ENCODE results near the gene BCAS1. TPM values are rescaled to one million over a fixed set of nuclear protein-coding genes. Genes with fewer than 3 reads are reported as not detected.

The BCAS1 gene
- total and polyA plus RNA-seq, 2 donors (not counting 1 experiment from before 2014, with no cell fraction given) = 0.97 to 1.1 TPM

DNA sequence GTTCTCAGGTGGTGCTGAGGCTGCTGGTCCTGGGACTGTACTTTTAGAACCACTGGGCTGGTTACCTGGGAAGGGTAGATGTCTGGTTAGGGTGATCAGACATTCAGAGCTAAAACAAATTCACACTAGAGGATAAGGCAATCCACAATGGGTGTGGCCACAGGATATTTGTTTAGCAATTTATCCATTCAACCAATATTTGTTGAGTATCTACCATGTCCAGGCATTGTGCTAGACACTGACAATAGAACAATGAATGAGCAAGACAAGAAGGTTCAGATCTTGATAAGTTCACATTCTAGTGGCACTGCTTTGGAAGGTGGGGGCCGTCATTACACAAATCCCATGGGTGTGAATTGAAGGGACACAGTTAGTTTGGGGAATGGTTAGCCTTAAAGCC is 131.7 kb downstream of the BCAS1 start:
- no peak overlapping the region for H3K4me3 ChIP-seq (ENCODE audit: control extremely low read depth in 1 of 5, extremely low read depth in 1 of 5, insufficient read depth in 1 of 5, low read depth in 2 of 5, low read length in 4 of 5)
- H2AFZ ChIP-seq (ENCODE audit: insufficient read depth, low read depth, low read length, poor library complexity, severe bottlenecking) = no peak overlapping the region
- no peak overlapping the region for H3K4me2 ChIP-seq (replicated peaks; ENCODE audit: low read depth, low read length, poor library complexity, severe bottlenecking)
- DNase-seq (no peak), ATAC-seq (ENCODE audit: low read depth) (no peak)
- H3K27me3 ChIP-seq (replicated peaks in 1 of 4; ENCODE audit: control extremely low read depth in 1 of 4, control insufficient read depth in 3 of 4, insufficient read depth in 4 of 4, low read length in 3 of 4) = no peaks in the 10 kb centered on the region
- POLR2A ChIA-PET = interaction anchor here (0.6 to 3.0 kb wide), 4 partner anchors 12 to 345 kb away, joined by 3 to 10 read pairs (median 4); partner anchors contain the start of gene ZNF217
- no peaks in the 10 kb centered on the region for H3K36me3 ChIP-seq (replicated peaks in 1 of 2; ENCODE audit: control extremely low read depth in 1 of 2, control insufficient read depth in 1 of 2, extremely low read depth in 1 of 2, insufficient read depth in 2 of 2, low read length in 1 of 2)
- CTCF ChIA-PET = interaction anchor here (0.8 to 18.7 kb wide), 21 partner anchors 16 to 526 kb away, joined by 3 to 593 read pairs (median 5); partner anchors contain the start of gene ZNF217
- no peak overlapping the region for H3K9ac ChIP-seq (ENCODE audit: low read length)
- no CpG with 5 or more reads among the region's 1 CpG for WGBS (ENCODE audit: insufficient coverage)
- peaks cover 68 to 93% of the 10 kb centered on the region in 2 donors for H3K4me1 ChIP-seq (ENCODE audit: control insufficient read depth in 2 of 2, insufficient read depth in 2 of 2, low read length in 2 of 2)
- H3K9me3 Mint-ChIP-seq (ENCODE audit: insufficient read depth) = no peaks in the 10 kb centered on the region
- no peaks in the 10 kb centered on the region for H3K79me2 ChIP-seq (ENCODE audit: control insufficient read depth, insufficient read depth, low read length)
- H3K27me3 Mint-ChIP-seq = no peaks in the 10 kb centered on the region
- H3K27ac ChIP-seq (ENCODE audit: low read length in 2 of 2) = no peak overlapping the region
- TF ChIP-seq EZH2 (IDR thresholded peaks at IDR 0.05; ENCODE audit: borderline replicate concordance, insufficient read depth, low read depth, low read length, poor library complexity, severe bottlenecking) (no peak), CTCF (IDR thresholded peaks at IDR 0.05) (no peak)
- H3K27ac Mint-ChIP-seq = peak overlapping the region; percentile 50
- H4K20me1 ChIP-seq (ENCODE audit: control insufficient read depth, insufficient read depth, low read length, poor library complexity, severe bottlenecking) = no peaks in the 10 kb centered on the region
- no peak overlapping the region for H3K4me3 Mint-ChIP-seq
- intact Hi-C loops (cut with micrococcal nuclease) = no loop called here
- H3K9me3 ChIP-seq (ENCODE audit: control extremely low read depth in 1 of 3, control insufficient read depth in 2 of 3, insufficient read depth in 1 of 3, low read length in 2 of 3) = no peaks in the 10 kb centered on the region
- peaks cover 92% of the 10 kb centered on the region for H3K4me1 Mint-ChIP-seq

GRCh38 chr20:53937929-53938367 is 132.4 kb downstream of the BCAS1 start:
- H2AFZ ChIP-seq (ENCODE audit: insufficient read depth, low read depth, low read length, poor library complexity, severe bottlenecking) = no peak overlapping the region
- 92% methylated on average over 5 of the region's 5 CpGs for WGBS (ENCODE audit: insufficient coverage)
- Mint-ChIP-seq H3K27ac (peak overlapping the region; percentile 73), H3K4me1 (peaks cover 93% of the 10 kb centered on the region), H3K9me3 (ENCODE audit: insufficient read depth) (no peaks in the 10 kb centered on the region), H3K27me3 (no peaks in the 10 kb centered on the region), H3K4me3 (peak overlapping the region; percentile 2)
- H3K4me1 ChIP-seq (ENCODE audit: control insufficient read depth in 2 of 2, insufficient read depth in 2 of 2, low read length in 2 of 2) = peaks cover 69 to 92% of the 10 kb centered on the region in 2 donors
- no peak overlapping the region for H3K4me3 ChIP-seq (ENCODE audit: control extremely low read depth in 1 of 5, extremely low read depth in 1 of 5, insufficient read depth in 1 of 5, low read depth in 2 of 5, low read length in 4 of 5)
- no peak overlapping the region for H3K9ac ChIP-seq (ENCODE audit: low read length)
- intact Hi-C loops (cut with micrococcal nuclease) = no loop called here
- no peaks in the 10 kb centered on the region for H3K79me2 ChIP-seq (ENCODE audit: control insufficient read depth, insufficient read depth, low read length)
- no peaks in the 10 kb centered on the region for H3K9me3 ChIP-seq (ENCODE audit: control extremely low read depth in 1 of 3, control insufficient read depth in 2 of 3, insufficient read depth in 1 of 3, low read length in 2 of 3)
- no peak overlapping the region for H3K27ac ChIP-seq (ENCODE audit: low read length in 2 of 2)
- H3K36me3 ChIP-seq (replicated peaks in 1 of 2; ENCODE audit: control extremely low read depth in 1 of 2, control insufficient read depth in 1 of 2, extremely low read depth in 1 of 2, insufficient read depth in 2 of 2, low read length in 1 of 2) = no peaks in the 10 kb centered on the region
- H3K27me3 ChIP-seq (replicated peaks in 1 of 4; ENCODE audit: control extremely low read depth in 1 of 4, control insufficient read depth in 3 of 4, insufficient read depth in 4 of 4, low read length in 3 of 4) = no peaks in the 10 kb centered on the region
- ATAC-seq (ENCODE audit: low read depth) (no peak), DNase-seq (no peak)
- CTCF ChIA-PET = interaction anchor here (0.6 to 18.7 kb wide), 10 partner anchors 16 to 525 kb away, joined by 3 to 593 read pairs (median 4); partner anchors contain the start of gene ZNF217
- H4K20me1 ChIP-seq (ENCODE audit: control insufficient read depth, insufficient read depth, low read length, poor library complexity, severe bottlenecking) = no peaks in the 10 kb centered on the region
- POLR2A ChIA-PET = interaction anchor here (1.4 to 3.0 kb wide), 2 partner anchors 11 to 15 kb away, joined by 3 to 10 read pairs; no protein-coding TSS in a partner anchor
- TF ChIP-seq EZH2 (IDR thresholded peaks at IDR 0.05; ENCODE audit: borderline replicate concordance, insufficient read depth, low read depth, low read length, poor library complexity, severe bottlenecking) (no peak), CTCF (IDR thresholded peaks at IDR 0.05) (no peak)
- no peak overlapping the region for H3K4me2 ChIP-seq (replicated peaks; ENCODE audit: low read depth, low read length, poor library complexity, severe bottlenecking)

All from B cell (primary cell).